GM12892 (cell line): ENCODE data around the gene RHOT2.

ENCODE experiments used
- POLR2A ChIP-seq: IDR thresholded peaks from 2 replicates; pipeline ENCODE4 v1.6.1; 2011; ENCODE audit warnings: low read depth, low read length, control low read depth
- TAF1 ChIP-seq: IDR thresholded peaks from 2 replicates; pipeline ENCODE4 v1.6.1; 2011; ENCODE audit warnings: low read depth, mild to moderate bottlenecking, control low read depth, low read length, borderline replicate concordance

- no peak; the same call in 1 of the 2 replicates for TF ChIP-seq TAF1
- peak; percentile 84; the same call in 1 of the 2 replicates for TF ChIP-seq POLR2A
Measured at GRCh38 chr16:679814-680624, 12.1 kb downstream of the RHOT2 start, which contains the start of gene STUB1.
